Neural cell (in vitro differentiated cells): ENCODE measurements around the gene OVOL3. TPM values are rescaled to one million over a fixed set of nuclear protein-coding genes. Genes with fewer than 3 reads are reported as not detected.

ENCODE experiments used
- H2AFZ ChIP-seq: fragments of 200-600, 300-800 bp; sonication (generic), shearing (Covaris generic); 2 replicates; pipeline ENCODE4 v1.6.0; 2014; ENCODE audit warnings: low read depth, mild to moderate bottlenecking, antibody characterized with exemption, low read length, moderate library complexity
- H3F3A ChIP-seq: fragments of 200-600 bp; shearing (Covaris generic); 2 replicates; pipeline ENCODE4 v1.6.1; 2016; ENCODE audit warnings: mild to moderate bottlenecking, moderate library complexity, mixed read lengths, antibody characterized with exemption, low read length; ENCODE audit not compliant: insufficient read depth, poor library complexity, severe bottlenecking
- H3K27ac ChIP-seq: fragments of 200-600, 300-800 bp; sonication (generic), shearing (Covaris generic); 2 replicates; pipeline ENCODE4 v1.5.1; 2014; ENCODE audit warnings: mild to moderate bottlenecking, low read length, moderate library complexity
- H3K27me3 ChIP-seq: fragments of 300-800, 200-600 bp; sonication (generic), shearing (Covaris generic); 2 replicates; pipeline ENCODE4 v1.6.0; 2014; ENCODE audit warnings: mild to moderate bottlenecking, low read depth, low read length, moderate library complexity; ENCODE audit not compliant: insufficient read depth
- H3K36me3 ChIP-seq: fragments of 300-800, 200-600 bp; sonication (generic), shearing (Covaris generic); 2 replicates; pipeline ENCODE4 v1.5.1; 2014; ENCODE audit warnings: mild to moderate bottlenecking, antibody characterized with exemption, low read length, moderate library complexity; ENCODE audit not compliant: insufficient read depth
- H3K4me2 ChIP-seq: fragments of 300-800, 200-600 bp; sonication (generic), shearing (Covaris generic); 2 replicates; pipeline ENCODE4 v1.6.0; 2014; ENCODE audit warnings: mild to moderate bottlenecking, low read length
- H3K4me3 ChIP-seq: fragments of 300-800, 200-600 bp; sonication (generic), shearing (Covaris generic); 2 replicates; pipeline ENCODE4 v1.5.1; 2014; ENCODE audit warnings: mild to moderate bottlenecking, low read length, moderate library complexity
- H3K79me2 ChIP-seq: fragments of 200-600 bp; shearing (Covaris generic); replicated peaks from 2 replicates; pipeline ENCODE4 v1.6.0; 2014; ENCODE audit warnings: mild to moderate bottlenecking, low read length, moderate library complexity; ENCODE audit not compliant: insufficient read depth
- H3K9ac ChIP-seq: fragments of 300-800, 200-600 bp; sonication (generic), shearing (Covaris generic); 2 replicates; pipeline ENCODE4 v1.6.1; 2016; ENCODE audit warnings: mild to moderate bottlenecking, low read length, mixed read lengths
- H3K9me2 ChIP-seq: fragments of 200-600 bp; shearing (Covaris generic); 2 replicates; pipeline ENCODE4 v1.6.1; 2016; ENCODE audit warnings: mild to moderate bottlenecking, low read length, mixed read lengths; ENCODE audit not compliant: insufficient read depth
- H3K9me3 ChIP-seq: fragments of 200-600, 300-800 bp; sonication (generic), shearing (Covaris generic); 2 replicates; pipeline ENCODE4 v1.6.1; 2016; ENCODE audit warnings: mild to moderate bottlenecking, mixed run types, low read length, moderate library complexity, mixed read lengths
- H4K20me1 ChIP-seq: fragments of 200-600 bp; shearing (Covaris generic); 2 replicates; pipeline ENCODE4 v1.6.1; 2016; ENCODE audit warnings: mild to moderate bottlenecking, mixed run types; ENCODE audit not compliant: insufficient read depth
- EP300 ChIP-seq: fragments of 450-650 bp; conservative IDR thresholded peaks from 2 replicates; pipeline ENCODE4 v1.6.1; 2014; ENCODE audit warnings: antibody characterized with exemption, mild to moderate bottlenecking, moderate library complexity; ENCODE audit not compliant: poor library complexity, severe bottlenecking
- EZH2 ChIP-seq: fragments of 200-600, 300-800 bp; shearing (Covaris generic), sonication (generic); IDR thresholded peaks from 2 replicates; pipeline ENCODE4 v1.6.1; 2014; ENCODE audit warnings: antibody characterized with exemption, low read length, borderline replicate concordance, mild to moderate bottlenecking; ENCODE audit not compliant: insufficient read depth, poor library complexity, severe bottlenecking
- MXI1 ChIP-seq: fragments of 450-650 bp; conservative IDR thresholded peaks from 2 replicates; pipeline ENCODE4 v1.6.1; 2014; ENCODE audit warnings: antibody characterized with exemption, mild to moderate bottlenecking; ENCODE audit not compliant: poor library complexity, severe bottlenecking
- POLR2AphosphoS5 ChIP-seq: IDR thresholded peaks from 2 replicates; pipeline ENCODE4 v1.6.1; 2012
- RAD21 ChIP-seq: fragments of 450-650 bp; conservative IDR thresholded peaks from 2 replicates; pipeline ENCODE4 v1.6.1; 2014; ENCODE audit warnings: antibody characterized with exemption, mild to moderate bottlenecking, moderate library complexity
- REST ChIP-seq: IDR thresholded peaks from 2 replicates; pipeline ENCODE4 v1.6.1; 2012; ENCODE audit warnings: borderline replicate concordance
- SMC3 ChIP-seq: fragments of 450-650 bp; conservative IDR thresholded peaks from 2 replicates; pipeline ENCODE4 v1.6.1; 2014; ENCODE audit warnings: antibody characterized with exemption, mild to moderate bottlenecking, moderate library complexity; ENCODE audit not compliant: poor library complexity
- TAF1 ChIP-seq: IDR thresholded peaks from 2 replicates; pipeline ENCODE4 v1.6.1; 2012; ENCODE audit warnings: low read depth
- polyA plus RNA-seq: library from polyadenylated mRNA; depleted of rRNA; stranded (reverse); fragments of >200 nt; gene quantifications from 2 replicates; pipeline ENCODE4 v1.2.3, GENCODE V29; 2014
- TF ChIP-seq, protein P1 (sequence below): fragments of 450-650 bp; IDR thresholded peaks from 2 replicates; pipeline ENCODE4 v1.5.1; 2014; ENCODE audit warnings: antibody characterized with exemption, mild to moderate bottlenecking, moderate library complexity; ENCODE audit not compliant: poor library complexity, severe bottlenecking

OVOL3 gene
- polyA plus RNA-seq, 1 donor from 2014 or later, result not detected

DNA sequence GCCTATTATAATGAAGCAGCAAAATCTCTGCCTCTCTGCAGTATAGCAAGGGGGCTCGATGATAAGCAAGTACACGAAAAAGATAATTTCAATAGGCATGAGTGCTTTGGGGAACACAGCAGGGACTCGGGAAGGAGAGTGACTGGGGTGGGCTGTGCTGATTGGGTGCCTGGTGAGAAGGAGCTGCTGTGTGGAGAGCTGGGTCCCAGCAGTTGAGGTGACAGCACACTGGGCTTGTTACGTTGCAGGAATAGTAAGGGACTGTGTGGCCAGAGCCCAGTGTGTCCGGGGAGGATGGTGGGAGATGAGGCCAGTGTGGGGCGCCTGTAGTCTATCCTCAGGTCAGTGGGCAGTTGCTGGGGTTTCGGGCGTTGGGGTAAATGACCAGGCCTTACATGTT is 38.9 kb upstream of the OVOL3 start:
- Histone ChIP-seq H3K9ac (no peak overlapping the region), H3K36me3 (no peaks in the 10 kb centered on the region), H3K4me3 (no peak overlapping the region), H3K27ac (no peak overlapping the region), H4K20me1 (no peaks in the 10 kb centered on the region), H3F3A (no peaks in the 10 kb centered on the region), H3K27me3 (no peaks in the 10 kb centered on the region), H3K9me3 (no peaks in the 10 kb centered on the region), H3K79me2 (no peaks in the 10 kb centered on the region), H3K4me2 (no peak overlapping the region), H2AFZ (no peak overlapping the region), H3K9me2 (no peaks in the 10 kb centered on the region)
- TF ChIP-seq SMC3, result no peak
- TF ChIP-seq EP300, result no peak
- TF ChIP-seq MXI1, result no peak
- no peak for TF ChIP-seq REST
- TF ChIP-seq POLR2AphosphoS5, result no peak
- TF ChIP-seq EZH2, result no peak
- no peak for TF ChIP-seq TAF1
- no peak for TF ChIP-seq RAD21
- TF ChIP-seq, protein P1, sequence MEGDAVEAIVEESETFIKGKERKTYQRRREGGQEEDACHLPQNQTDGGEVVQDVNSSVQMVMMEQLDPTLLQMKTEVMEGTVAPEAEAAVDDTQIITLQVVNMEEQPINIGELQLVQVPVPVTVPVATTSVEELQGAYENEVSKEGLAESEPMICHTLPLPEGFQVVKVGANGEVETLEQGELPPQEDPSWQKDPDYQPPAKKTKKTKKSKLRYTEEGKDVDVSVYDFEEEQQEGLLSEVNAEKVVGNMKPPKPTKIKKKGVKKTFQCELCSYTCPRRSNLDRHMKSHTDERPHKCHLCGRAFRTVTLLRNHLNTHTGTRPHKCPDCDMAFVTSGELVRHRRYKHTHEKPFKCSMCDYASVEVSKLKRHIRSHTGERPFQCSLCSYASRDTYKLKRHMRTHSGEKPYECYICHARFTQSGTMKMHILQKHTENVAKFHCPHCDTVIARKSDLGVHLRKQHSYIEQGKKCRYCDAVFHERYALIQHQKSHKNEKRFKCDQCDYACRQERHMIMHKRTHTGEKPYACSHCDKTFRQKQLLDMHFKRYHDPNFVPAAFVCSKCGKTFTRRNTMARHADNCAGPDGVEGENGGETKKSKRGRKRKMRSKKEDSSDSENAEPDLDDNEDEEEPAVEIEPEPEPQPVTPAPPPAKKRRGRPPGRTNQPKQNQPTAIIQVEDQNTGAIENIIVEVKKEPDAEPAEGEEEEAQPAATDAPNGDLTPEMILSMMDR, result no peak

DNA sequence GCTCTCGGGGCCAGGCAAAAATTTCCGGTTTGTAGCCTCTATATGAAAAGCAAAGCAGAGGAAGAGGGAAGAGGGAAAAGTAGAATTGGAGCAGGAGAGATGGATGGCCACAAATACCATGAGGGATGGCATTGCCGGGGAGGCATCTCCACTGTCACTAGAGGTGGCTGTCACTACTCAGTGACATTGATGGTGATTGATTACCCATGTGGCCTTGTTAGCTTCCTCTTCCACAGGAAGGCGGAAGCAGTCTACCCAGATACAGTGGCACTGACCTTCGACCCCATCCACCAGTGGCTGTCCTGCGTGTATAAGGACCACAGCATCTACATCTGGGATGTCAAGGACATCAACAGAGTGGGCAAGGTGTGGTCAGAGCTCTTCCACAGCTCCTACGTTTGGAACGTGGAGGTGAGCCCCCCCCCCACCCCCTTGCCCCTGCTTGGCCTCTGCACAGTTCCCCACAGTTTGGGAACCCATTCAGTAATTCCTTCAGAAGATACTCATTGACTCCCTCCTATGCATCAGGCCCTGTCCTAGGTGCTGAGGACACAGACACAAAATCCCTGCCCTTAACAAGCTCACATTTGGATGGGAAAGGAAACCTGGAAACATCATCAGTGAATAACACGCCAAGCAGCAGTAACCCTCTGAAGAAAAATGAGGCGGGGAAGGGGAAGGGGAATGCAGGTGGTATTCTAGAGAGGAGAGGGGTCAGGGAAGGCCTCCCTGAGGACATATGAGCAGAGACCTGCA is 37.6 kb upstream of the OVOL3 start:
- H3K79me2 ChIP-seq, result no peaks in the 10 kb centered on the region
- no peaks in the 10 kb centered on the region for H3F3A ChIP-seq
- H3K9me2 ChIP-seq, result no peaks in the 10 kb centered on the region
- H3K27ac ChIP-seq, result no peak overlapping the region
- no peak overlapping the region for H3K9ac ChIP-seq
- H3K36me3 ChIP-seq, result no peaks in the 10 kb centered on the region
- no peaks in the 10 kb centered on the region for H3K27me3 ChIP-seq
- TF ChIP-seq REST (no peak), EZH2 (no peak), POLR2AphosphoS5 (no peak), SMC3 (no peak), MXI1 (no peak), EP300 (no peak), TAF1 (no peak), RAD21 (no peak)
- TF ChIP-seq, protein P1, result no peak
- H3K4me3 ChIP-seq, result no peak overlapping the region
- no peaks in the 10 kb centered on the region for H3K9me3 ChIP-seq
- H2AFZ ChIP-seq, result no peak overlapping the region
- H3K4me2 ChIP-seq, result no peak overlapping the region
- no peaks in the 10 kb centered on the region for H4K20me1 ChIP-seq
